Trophoblast cell (in vitro differentiated cells and primary cell): ENCODE results near the gene SORCS1.

Source experiments
- DNase-seq, 2 donors: peaks; one replicate each; pipeline ENCODE4 v3.0.0-alpha.2; 2016
- H2AFZ ChIP-seq: 2 replicates; pipeline ENCODE4 v1.6.1; 2013; ENCODE audit warnings: low read length, moderate library complexity, mild to moderate bottlenecking; ENCODE audit not compliant: insufficient read depth, poor library complexity
- H2AK5ac ChIP-seq: 2 replicates; pipeline ENCODE4 v1.6.1; 2013; ENCODE audit warnings: mild to moderate bottlenecking, low read length
- H2BK120ac ChIP-seq: 2 replicates; pipeline ENCODE4 v1.6.1; 2013; ENCODE audit warnings: low read length, mild to moderate bottlenecking, moderate library complexity; ENCODE audit not compliant: insufficient read depth, poor library complexity
- H2BK12ac ChIP-seq: 2 replicates; pipeline ENCODE4 v1.6.1; 2013; ENCODE audit warnings: mild to moderate bottlenecking, low read length, moderate library complexity
- H2BK5ac ChIP-seq: 2 replicates; pipeline ENCODE4 v1.6.1; 2013; ENCODE audit warnings: low read length, low read depth, moderate library complexity, mild to moderate bottlenecking; ENCODE audit not compliant: poor library complexity
- H3K14ac ChIP-seq: 2 replicates; pipeline ENCODE4 v1.6.1; 2013; ENCODE audit warnings: mild to moderate bottlenecking, low read length
- H3K18ac ChIP-seq: 2 replicates; pipeline ENCODE4 v1.6.1; 2013; ENCODE audit warnings: mild to moderate bottlenecking, low read length
- H3K23ac ChIP-seq: 2 replicates; pipeline ENCODE4 v1.6.1; 2013; ENCODE audit warnings: low read length
- H3K27ac ChIP-seq: 2 replicates; pipeline ENCODE4 v1.5.1; 2013; ENCODE audit warnings: low read depth, mild to moderate bottlenecking, inconsistent platforms, low read length, moderate library complexity
- H3K27me3 ChIP-seq: 2 replicates; pipeline ENCODE4 v1.6.1; 2013; ENCODE audit warnings: inconsistent platforms, mild to moderate bottlenecking, low read length, moderate library complexity; ENCODE audit not compliant: insufficient read depth
- H3K36me3 ChIP-seq, 2 experiments: 1 replicate in 1 of 2; 2 replicates in 1 of 2; pipeline ENCODE4 v1.6.1; 2013; ENCODE audit warnings: low read length in 2 of 2, mild to moderate bottlenecking in 2 of 2, moderate library complexity in 1 of 2; ENCODE audit not compliant: insufficient read depth in 2 of 2, control insufficient read depth in 1 of 2
- H3K4ac ChIP-seq: 2 replicates; pipeline ENCODE4 v1.6.1; 2013; ENCODE audit warnings: low read depth, mild to moderate bottlenecking, low read length, moderate library complexity
- H3K4me1 ChIP-seq, 2 experiments: 1 replicate in 1 of 2; 2 replicates in 1 of 2; pipeline ENCODE4 v1.6.1; 2013; ENCODE audit warnings: low read length in 2 of 2, mild to moderate bottlenecking in 2 of 2, moderate library complexity in 1 of 2; ENCODE audit not compliant: insufficient read depth in 2 of 2, control insufficient read depth in 1 of 2
- H3K4me2 ChIP-seq: 2 replicates; pipeline ENCODE4 v1.6.1; 2013; ENCODE audit warnings: inconsistent platforms, mild to moderate bottlenecking, low read length, moderate library complexity
- H3K4me3 ChIP-seq: 2 replicates; pipeline ENCODE4 v1.5.1; 2013; ENCODE audit warnings: mild to moderate bottlenecking, low read depth, low read length, inconsistent platforms
- H3K79me1 ChIP-seq: one replicate; pipeline ENCODE4 v1.6.1; 2013; ENCODE audit warnings: low read length
- H3K79me2 ChIP-seq: 2 replicates; pipeline ENCODE4 v1.6.1; 2013; ENCODE audit warnings: low read length, mild to moderate bottlenecking; ENCODE audit not compliant: control insufficient read depth, insufficient read depth, poor library complexity
- H3K9ac ChIP-seq: 2 replicates; pipeline ENCODE4 v1.6.1; 2013; ENCODE audit warnings: mild to moderate bottlenecking, low read length
- H3K9me3 ChIP-seq: 2 replicates; pipeline ENCODE4 v1.6.1; 2013; ENCODE audit warnings: low read depth, mild to moderate bottlenecking, control low read depth, inconsistent platforms, low read length; ENCODE audit not compliant: insufficient read depth
- H4K12ac ChIP-seq: 2 replicates; pipeline ENCODE4 v1.6.1; 2013; ENCODE audit warnings: low read depth, mild to moderate bottlenecking, low read length, moderate library complexity
- H4K8ac ChIP-seq: 2 replicates; pipeline ENCODE4 v1.6.1; 2013; ENCODE audit warnings: low read depth, mild to moderate bottlenecking, low read length, moderate library complexity
- H4K91ac ChIP-seq: one replicate; pipeline ENCODE4 v1.6.1; 2013; ENCODE audit warnings: low read depth, mild to moderate bottlenecking, low read length, moderate library complexity
- WGBS: extraction: QIAGEN DNeasy Blood & Tissue Kit; methylation state at CpG from one replicate; pipeline ENCODE4 v1.1.7; 2013; ENCODE audit warnings: missing lambda C conversion rate; ENCODE audit not compliant: insufficient read length, insufficient coverage; ENCODE audit errors: extremely low coverage; 5-methylcytosine and 5-hydroxymethylcytosine counted together

The SORCS1 gene

GRCh38 chr10:107152087-107152486, 12.4 kb downstream of the SORCS1 start:
- H2BK120ac ChIP-seq, result no peak overlapping the region
- no peak overlapping the region for H3K9ac ChIP-seq
- peaks cover 7% of the 10 kb centered on the region for H3K9me3 ChIP-seq
- H3K4me2 ChIP-seq, result no peak overlapping the region
- no peak overlapping the region for H4K12ac ChIP-seq
- no peak for DNase-seq
- H3K27me3 ChIP-seq, result no peaks in the 10 kb centered on the region
- no peak overlapping the region for H4K8ac ChIP-seq
- H4K91ac ChIP-seq, result no peak overlapping the region
- no peak overlapping the region for H3K23ac ChIP-seq
- H3K4ac ChIP-seq, result no peak overlapping the region
- no peak overlapping the region for H2BK12ac ChIP-seq
- no peak overlapping the region for H2BK5ac ChIP-seq
- H3K4me3 ChIP-seq, result no peak overlapping the region
- H3K4me1 ChIP-seq, result no peaks in the 10 kb centered on the region
- no peaks in the 10 kb centered on the region for H3K79me2 ChIP-seq
- H2AFZ ChIP-seq, result no peak overlapping the region
- no peak overlapping the region for H3K27ac ChIP-seq
- H2AK5ac ChIP-seq, result no peak overlapping the region
- peaks cover 0 to 1% of the 10 kb centered on the region in 2 experiments for H3K36me3 ChIP-seq
- no peak overlapping the region for H3K18ac ChIP-seq
- H3K14ac ChIP-seq, result no peak overlapping the region
- no CpG with 5 or more reads among the region's 1 CpG for WGBS
- H3K79me1 ChIP-seq, result no peaks in the 10 kb centered on the region

- no peaks in the 10 kb centered on the region for H3K36me3 ChIP-seq
- no CpG with 5 or more reads among the region's 6 CpGs for WGBS
- no peak overlapping the region for H3K18ac ChIP-seq
- no peaks in the 10 kb centered on the region for H3K79me2 ChIP-seq
- H3K27me3 ChIP-seq, result no peaks in the 10 kb centered on the region
- H3K9ac ChIP-seq, result no peak overlapping the region
- no peak overlapping the region for H3K4me3 ChIP-seq
- H3K4ac ChIP-seq, result no peak overlapping the region
- H2BK5ac ChIP-seq, result no peak overlapping the region
- H4K91ac ChIP-seq, result no peak overlapping the region
- no peaks in the 10 kb centered on the region for H3K4me1 ChIP-seq
- H3K4me2 ChIP-seq, result no peak overlapping the region
- no peak overlapping the region for H2AK5ac ChIP-seq
- no peak overlapping the region for H2BK120ac ChIP-seq
- DNase-seq, result no peak
- no peak overlapping the region for H2BK12ac ChIP-seq
- H3K79me1 ChIP-seq, result no peaks in the 10 kb centered on the region
- H3K14ac ChIP-seq, result no peak overlapping the region
- H2AFZ ChIP-seq, result no peak overlapping the region
- H4K12ac ChIP-seq, result no peak overlapping the region
- H3K23ac ChIP-seq, result no peak overlapping the region
- peaks cover 7% of the 10 kb centered on the region for H3K9me3 ChIP-seq
- no peak overlapping the region for H4K8ac ChIP-seq
- H3K27ac ChIP-seq, result no peak overlapping the region
These were observed 15.6 kb downstream of the SORCS1 start for GRCh38 chr10:107148906-107149305.

DNA sequence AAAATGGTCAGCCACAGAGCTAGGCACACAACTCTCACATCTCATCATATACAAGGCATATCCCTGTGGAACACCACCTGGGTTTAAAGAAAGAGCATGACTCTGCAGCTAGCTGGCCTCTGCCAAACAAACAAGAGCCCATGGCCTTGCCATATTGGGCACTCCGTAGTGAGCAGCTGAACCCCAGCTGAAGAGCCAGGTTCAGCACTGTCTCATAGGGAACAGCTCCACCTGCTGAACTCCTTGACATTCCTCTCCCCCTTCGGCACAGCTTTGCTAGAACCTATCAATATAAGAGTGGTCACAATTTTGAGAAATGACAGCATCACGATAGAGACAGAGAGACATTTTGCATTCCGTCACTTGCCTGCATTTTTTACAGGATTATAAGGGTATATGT, 20.0 kb downstream of the SORCS1 start:
- no peak overlapping the region for H3K27ac ChIP-seq
- H3K79me1 ChIP-seq, result no peaks in the 10 kb centered on the region
- no CpG with 5 or more reads among the region's 4 CpGs for WGBS
- no peak overlapping the region for H4K12ac ChIP-seq
- no peak overlapping the region for H3K4me3 ChIP-seq
- H2BK5ac ChIP-seq, result no peak overlapping the region
- H3K4ac ChIP-seq, result no peak overlapping the region
- no peak overlapping the region for H3K14ac ChIP-seq
- DNase-seq, result no peak
- no peak overlapping the region for H4K91ac ChIP-seq
- no peaks in the 10 kb centered on the region for H3K79me2 ChIP-seq
- H4K8ac ChIP-seq, result no peak overlapping the region
- no peaks in the 10 kb centered on the region for H3K36me3 ChIP-seq
- no peak overlapping the region for H2BK12ac ChIP-seq
- H3K4me1 ChIP-seq, result no peaks in the 10 kb centered on the region
- no peak overlapping the region for H3K9ac ChIP-seq
- H3K27me3 ChIP-seq, result no peaks in the 10 kb centered on the region
- H2AK5ac ChIP-seq, result no peak overlapping the region
- no peak overlapping the region for H3K4me2 ChIP-seq
- H3K23ac ChIP-seq, result no peak overlapping the region
- H2BK120ac ChIP-seq, result no peak overlapping the region
- H2AFZ ChIP-seq, result no peak overlapping the region
- H3K9me3 ChIP-seq, result no peaks in the 10 kb centered on the region
- H3K18ac ChIP-seq, result no peak overlapping the region

GRCh38 chr10:107141524-107142061, 22.9 kb downstream of the SORCS1 start:
- H3K23ac ChIP-seq, result no peak overlapping the region
- H3K18ac ChIP-seq, result no peak overlapping the region
- no peak overlapping the region for H4K12ac ChIP-seq
- H4K8ac ChIP-seq, result no peak overlapping the region
- no peaks in the 10 kb centered on the region for H3K4me1 ChIP-seq
- H2BK5ac ChIP-seq, result no peak overlapping the region
- no peaks in the 10 kb centered on the region for H3K9me3 ChIP-seq
- no peak overlapping the region for H3K27ac ChIP-seq
- no peak overlapping the region for H2AK5ac ChIP-seq
- no peak overlapping the region for H2AFZ ChIP-seq
- H3K14ac ChIP-seq, result no peak overlapping the region
- no peaks in the 10 kb centered on the region for H3K79me1 ChIP-seq
- WGBS, result no CpG with 5 or more reads among the region's 2 CpGs
- no peaks in the 10 kb centered on the region for H3K36me3 ChIP-seq
- H4K91ac ChIP-seq, result no peak overlapping the region
- H3K4me3 ChIP-seq, result no peak overlapping the region
- no peaks in the 10 kb centered on the region for H3K27me3 ChIP-seq
- H2BK12ac ChIP-seq, result no peak overlapping the region
- H3K4ac ChIP-seq, result no peak overlapping the region
- H2BK120ac ChIP-seq, result no peak overlapping the region
- no peaks in the 10 kb centered on the region for H3K79me2 ChIP-seq
- H3K4me2 ChIP-seq, result no peak overlapping the region
- no peak for DNase-seq
- H3K9ac ChIP-seq, result no peak overlapping the region
